Measurements from ENCODE around the gene NR2F1-AS1. TPM values are rescaled to one million over a fixed set of nuclear protein-coding genes. Genes with fewer than 3 reads are reported as not detected.
"Not testable (repeated sequence)": the region's sequence is repeated elsewhere in the genome, so short reads cannot be mapped to it uniquely, and the experiment has no call there.

Gene NR2F1-AS1
- total RNA-seq, 1 donor from 2014 or later = 29.5 TPM

DNA sequence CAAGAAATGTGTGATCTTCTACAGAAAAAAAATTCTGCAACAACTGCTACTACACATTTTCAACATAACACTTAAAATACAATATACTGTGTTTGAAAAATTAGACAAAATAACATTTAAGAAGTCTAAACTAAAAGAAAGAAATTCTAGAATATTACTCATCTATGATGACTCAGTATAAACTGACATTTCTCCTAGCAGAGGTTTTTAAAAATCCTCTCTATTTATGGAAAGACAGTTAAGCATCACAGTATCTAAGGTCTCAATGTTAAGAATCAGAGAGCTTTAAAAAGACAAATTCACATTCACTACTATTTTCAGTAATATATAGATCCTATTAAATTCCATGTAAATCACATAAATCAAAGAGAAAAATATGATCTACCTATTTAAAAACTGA is 61.3 kb downstream of the NR2F1-AS1 start:
- DNase-seq (ENCODE audit: low spot score) = no peak

DNA sequence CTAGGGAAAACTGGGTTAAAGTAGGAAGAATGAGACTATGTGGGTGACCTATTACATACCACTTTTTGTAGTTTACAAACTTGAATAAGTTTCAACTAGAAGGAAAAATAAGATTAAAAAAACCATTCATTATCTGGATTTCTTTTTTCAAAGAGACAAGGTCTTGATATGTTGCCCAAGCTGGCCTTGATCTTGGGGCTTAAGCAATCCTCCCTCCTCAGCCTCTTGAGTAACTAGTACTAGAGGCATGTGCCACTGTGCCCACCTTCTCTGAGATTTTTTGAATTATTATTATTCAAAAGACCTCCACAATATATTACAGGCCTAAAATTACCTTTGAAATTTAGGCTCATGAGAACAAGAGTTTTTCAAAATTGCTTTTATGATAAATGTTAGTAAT is 63.2 kb downstream of the NR2F1-AS1 start:
- DNase-seq (ENCODE audit: low spot score) = no peak

DNA sequence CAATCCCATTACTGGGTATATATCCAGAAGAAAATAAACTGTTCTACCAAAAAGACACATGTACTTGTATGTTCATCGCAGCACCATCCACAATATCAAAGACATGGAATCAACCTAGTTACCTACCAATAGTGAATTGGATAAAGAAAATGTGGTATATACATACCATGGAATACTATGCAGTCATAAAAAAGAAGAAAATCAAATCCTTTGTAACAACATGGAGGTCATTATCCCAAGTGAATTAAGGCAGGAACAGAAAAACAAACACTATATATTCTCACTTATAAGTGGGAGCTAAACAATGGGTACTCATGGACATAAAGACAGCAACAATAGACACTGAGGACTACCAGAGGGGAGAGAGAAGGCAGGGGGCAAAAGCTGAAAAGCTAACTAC is 67.7 kb downstream of the NR2F1-AS1 start:
- no peak for DNase-seq (ENCODE audit: low spot score)

DNA sequence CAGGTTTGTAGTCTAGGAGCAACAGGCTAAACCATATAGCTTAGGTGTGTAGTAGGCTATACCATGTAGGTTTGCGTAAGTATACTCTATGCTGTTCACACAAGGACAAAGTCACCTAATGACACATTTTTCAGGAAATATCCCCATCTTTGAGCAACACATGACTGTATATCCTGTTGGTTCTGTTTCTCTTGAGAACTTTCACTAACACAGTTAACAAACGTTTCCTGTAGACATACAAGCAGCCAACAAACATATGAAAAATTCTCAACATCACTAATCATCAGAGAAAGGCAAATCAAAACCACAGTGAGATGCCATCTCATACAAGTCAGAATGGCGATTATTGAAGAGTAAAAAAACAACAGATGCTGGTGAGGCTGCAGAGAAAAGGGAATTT is 68.2 kb downstream of the NR2F1-AS1 start:
- DNase-seq (ENCODE audit: low spot score) = no peak

DNA sequence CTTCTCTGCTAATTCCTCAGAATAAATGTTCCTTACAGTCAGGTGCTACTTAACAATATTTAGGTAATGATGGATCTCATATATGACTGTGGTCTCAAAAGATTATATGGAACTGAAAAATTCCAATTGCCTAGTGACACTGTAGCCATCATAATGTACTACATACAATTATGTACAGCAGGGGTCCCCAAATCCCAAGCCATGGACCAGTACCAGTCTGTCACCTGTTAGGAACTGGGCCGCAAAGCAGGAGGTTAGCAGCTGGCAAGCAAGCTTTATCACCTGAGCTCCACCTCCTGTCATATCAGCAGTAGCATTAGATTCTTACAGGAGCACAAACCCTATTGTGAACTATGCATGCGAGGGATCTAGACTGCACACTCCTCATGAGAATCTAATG is 69.6 kb downstream of the NR2F1-AS1 start:
- no peak for DNase-seq (ENCODE audit: low spot score)

DNA sequence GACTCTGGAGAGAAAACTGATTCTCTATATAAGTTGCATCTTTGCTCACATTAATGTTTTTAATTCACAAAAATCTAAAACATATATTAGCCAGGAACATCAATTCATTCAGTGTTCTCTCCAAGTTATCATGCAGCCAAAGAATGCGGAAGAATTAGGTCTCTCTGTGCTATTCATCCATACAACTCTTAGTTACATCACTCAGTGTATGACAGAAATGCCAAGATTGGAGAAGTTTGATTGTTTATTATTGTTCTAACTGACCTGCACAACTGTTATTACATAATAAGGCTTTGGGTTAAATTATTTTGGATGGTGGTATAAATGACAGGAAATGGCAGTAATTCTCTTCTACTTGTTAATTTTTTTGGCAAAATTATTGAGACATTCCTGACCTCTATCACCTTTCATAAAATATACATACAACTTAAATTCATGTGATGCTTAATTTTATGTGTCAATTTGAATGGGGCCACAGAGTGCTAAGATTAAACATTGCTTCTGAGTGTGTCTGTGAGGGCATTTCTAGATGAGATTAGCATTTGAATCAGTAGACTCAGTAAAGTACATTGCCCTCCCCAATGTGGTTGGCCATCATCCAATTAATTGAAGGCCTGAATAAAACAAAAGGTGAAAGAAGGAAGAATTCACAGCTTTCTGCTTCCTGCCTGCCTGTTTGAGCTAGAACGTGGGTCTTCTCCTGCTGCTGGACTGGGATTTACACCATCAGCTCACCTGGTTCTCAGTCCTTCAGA is 70.2 kb downstream of the NR2F1-AS1 start:
- no peak for DNase-seq (ENCODE audit: low spot score)

DNA sequence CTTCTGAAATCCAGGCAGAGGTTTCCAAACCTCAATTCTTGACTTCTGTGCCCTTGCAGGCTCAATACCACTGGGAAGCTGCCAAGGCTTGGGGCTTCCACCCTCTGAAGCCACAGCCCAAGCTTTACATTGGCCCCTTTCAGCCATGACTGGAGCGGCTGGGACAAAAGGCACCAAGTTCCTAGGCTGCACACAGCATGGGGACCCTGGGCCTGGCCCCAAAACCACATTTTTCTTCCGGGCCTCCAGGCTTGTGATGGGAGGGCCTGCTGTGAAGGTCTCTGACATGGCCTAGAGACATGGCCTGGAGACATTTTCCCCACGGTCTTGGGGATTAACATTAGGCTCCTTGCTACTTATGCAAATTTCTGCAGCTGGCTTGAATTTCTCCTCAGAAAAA is 75.5 kb downstream of the NR2F1-AS1 start:
- DNase-seq (ENCODE audit: low spot score) = not testable (repeated sequence)

DNA sequence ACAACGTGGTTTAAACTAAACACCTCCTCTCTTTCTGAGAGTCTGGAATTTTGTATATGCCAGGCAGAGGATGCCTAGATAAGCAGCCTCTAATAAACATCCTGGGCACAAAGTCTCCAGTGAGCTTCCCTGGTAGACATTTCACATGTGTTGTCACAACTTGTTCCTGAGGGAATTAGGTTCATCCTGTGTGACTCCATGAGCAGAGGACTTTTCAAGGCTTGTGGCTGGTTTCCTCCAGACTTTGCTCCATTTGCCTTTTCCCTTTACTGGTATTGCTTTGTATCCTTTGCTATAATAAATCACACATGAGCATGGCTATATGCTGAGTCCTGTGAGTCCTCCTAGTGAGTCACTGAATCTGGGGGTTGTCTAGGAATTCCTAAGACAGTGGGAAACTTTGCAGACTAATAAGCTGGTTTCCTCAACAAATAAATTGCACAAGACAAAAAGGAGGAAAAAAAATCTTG is 77.4 kb downstream of the NR2F1-AS1 start:
- DNase-seq (ENCODE audit: low spot score) = no peak

DNA sequence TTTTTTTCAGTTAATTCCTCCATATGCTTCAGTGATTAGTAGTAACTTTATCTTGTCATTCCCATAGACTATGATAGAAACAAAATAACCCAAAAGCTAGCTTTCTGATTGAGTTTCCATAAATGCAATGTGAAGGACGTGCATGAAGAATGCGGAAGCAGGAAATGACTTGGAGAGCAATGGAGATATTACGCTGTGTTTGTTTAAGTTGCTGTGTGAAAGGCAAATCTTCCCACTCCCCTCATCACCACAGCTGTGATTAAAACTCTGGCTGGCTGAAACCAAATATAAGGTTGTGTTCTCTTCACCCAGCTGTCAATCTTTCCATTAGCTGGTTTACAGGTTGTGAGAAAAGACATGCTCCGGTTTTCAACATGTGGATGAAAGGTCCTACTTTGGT is 83.9 kb downstream of the NR2F1-AS1 start:
- DNase-seq (ENCODE audit: low spot score) = no peak

DNA sequence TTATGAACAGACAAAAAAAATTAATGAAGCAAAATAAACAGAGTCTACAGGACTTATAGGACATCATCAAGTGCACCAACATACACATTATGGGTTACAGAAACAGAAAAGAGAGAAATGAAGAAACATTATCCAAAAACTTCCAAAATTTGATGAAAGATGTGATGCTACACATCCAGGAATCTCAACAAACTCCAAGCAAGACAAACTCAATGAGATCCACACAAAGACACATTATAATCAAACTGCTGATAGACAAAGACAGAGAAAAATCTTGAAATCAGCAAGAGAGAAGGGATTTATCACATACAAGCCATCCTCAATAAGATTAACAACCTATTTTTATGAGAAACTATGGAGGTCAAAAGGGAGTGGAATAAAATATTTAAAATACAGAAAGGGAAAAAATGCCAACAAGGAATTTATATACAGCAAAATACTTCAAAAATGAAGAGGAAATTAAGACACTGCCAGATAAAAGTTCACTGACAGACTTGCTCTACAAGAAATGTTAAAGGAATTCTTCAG is 101.0 kb downstream of the NR2F1-AS1 start:
- no peak for DNase-seq (ENCODE audit: low spot score)

DNA sequence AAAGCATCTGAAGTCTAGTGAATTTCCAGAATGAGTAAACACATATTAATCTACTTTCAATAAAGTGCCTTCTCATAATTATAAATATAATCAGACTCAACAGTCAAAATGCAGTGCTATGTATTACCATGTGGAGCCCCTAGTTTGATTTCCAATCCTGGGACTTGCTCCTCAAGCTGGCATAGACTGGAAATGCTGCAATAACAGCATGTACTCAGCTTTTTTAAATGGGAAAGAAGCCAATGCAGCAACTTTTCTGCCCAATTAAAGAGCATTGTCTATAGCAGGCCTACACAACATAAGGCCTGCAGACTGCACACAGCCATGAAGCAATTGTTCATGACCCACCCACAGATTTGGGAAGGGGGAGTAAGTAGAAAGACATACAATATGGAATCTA is 103.2 kb downstream of the NR2F1-AS1 start:
- no peak for DNase-seq (ENCODE audit: low spot score)

DNA sequence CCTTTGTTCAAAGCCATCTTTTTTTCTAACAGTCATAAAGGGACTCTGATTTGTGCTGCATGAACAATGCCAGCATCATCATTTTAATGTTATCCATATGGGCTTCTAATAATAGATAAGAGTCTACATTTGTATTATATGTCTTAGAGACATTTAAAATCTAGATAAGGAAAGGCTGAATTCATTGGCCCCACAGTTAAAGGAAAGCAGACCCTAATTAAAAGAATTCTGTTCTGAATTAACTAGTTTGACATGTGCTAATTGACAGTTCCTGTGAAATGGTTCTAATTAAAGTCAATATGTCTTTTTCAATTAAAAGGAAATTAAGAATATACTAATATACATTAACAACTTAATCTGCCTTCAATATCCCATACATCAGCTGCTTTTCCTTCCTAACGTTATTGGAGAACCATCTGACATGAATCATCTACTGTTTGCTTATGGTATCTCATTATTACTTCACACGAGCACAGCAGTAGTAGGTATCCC is 104.7 kb downstream of the NR2F1-AS1 start:
- DNase-seq (ENCODE audit: low spot score) = no peak

DNA sequence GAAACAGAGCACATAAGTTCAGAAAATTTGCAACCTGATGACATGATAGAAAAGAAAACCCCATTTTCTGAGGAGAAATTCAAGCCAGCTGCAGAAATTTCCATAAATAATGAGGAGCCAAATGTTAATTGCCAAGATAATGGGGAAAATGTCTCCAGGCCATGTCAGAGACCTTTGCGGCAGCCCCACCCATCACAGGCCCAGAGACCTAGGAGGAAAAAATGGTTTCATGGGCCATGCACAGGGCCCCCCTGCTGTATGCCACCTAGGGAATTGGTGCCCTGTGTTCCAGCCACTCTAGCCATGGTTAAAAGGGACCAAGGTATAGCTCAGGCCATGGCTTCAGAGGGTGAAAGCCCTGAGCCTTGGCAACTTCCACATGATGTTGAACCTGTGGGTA is 118.1 kb downstream of the NR2F1-AS1 start:
- no peak for DNase-seq (ENCODE audit: low spot score)

DNA sequence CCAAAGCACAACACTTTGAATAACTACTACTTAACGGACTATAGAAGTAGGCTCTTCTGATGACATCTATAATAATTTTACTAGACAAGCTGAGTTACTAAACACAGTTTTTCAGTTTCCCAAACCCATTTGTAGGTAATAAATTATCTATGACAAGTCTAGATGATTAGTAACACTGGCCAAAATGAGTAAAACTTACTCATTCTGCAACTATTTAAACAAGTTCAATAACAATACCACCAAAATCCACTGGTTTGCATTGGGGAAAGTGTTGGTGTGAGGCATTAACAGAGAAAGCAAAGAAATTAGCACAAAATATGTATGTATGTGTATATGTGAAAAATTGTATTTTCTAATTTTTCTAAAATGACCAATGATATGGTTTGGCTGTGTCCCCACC is 119.3 kb downstream of the NR2F1-AS1 start:
- DNase-seq (ENCODE audit: low spot score) = no peak

DNA sequence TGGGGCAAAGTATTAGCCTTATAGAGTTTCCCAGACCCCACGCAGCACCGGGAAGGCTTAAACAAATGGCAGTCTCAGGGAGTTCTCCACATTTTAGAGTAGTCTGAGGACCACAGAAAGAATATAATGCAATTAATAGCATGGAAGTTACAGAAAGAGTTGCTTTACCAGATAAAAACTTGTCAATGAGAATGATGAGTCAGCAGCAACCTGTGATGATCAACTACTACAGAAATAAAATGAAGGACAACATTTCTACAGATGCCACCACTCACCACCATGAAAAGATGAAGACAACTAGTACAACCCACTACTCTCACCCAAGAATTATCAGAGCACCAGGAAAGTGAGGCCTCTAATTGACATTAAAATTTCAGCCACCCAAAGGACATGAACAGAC is 120.7 kb downstream of the NR2F1-AS1 start:
- DNase-seq (ENCODE audit: low spot score) = no peak

DNA sequence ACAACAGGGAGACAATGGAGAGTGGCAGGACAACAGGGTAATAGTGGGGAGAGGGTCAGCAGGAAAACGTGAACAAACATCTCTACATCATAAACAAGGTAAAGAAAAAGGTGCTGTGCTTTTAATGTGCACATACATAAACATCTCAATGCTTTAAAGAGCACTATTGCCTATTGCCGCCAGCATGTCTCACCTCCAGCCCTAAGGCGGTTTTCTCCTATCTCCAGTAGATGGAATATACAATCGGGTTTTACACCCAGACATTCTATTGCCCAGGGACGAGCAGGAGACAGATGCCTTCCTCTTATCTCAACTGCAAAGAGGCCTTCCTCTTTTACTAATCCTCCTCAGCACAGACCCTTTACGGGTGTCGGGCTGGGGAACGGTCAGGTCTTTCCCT is 124.2 kb downstream of the NR2F1-AS1 start:
- DNase-seq (ENCODE audit: low spot score) = not testable (repeated sequence)

DNA sequence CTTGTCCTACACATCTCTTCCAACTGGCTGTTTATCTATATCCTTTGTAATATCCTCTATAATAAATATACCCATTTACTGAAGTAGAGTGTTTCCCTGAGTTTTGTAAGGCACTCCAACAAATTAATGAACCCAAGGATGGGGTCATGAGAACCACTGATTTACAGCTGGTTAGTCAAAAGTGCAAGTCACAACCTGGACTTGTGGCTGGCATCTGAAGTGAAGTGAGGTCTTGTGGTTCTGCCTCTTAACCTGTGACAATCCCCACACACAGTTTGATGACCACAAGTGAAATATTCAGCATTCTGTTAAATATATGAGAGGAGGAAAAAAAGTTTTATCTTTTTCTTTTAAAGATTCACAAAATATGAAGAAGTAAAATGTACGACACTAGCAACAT is 126.1 kb downstream of the NR2F1-AS1 start:
- no peak for DNase-seq (ENCODE audit: low spot score)

DNA sequence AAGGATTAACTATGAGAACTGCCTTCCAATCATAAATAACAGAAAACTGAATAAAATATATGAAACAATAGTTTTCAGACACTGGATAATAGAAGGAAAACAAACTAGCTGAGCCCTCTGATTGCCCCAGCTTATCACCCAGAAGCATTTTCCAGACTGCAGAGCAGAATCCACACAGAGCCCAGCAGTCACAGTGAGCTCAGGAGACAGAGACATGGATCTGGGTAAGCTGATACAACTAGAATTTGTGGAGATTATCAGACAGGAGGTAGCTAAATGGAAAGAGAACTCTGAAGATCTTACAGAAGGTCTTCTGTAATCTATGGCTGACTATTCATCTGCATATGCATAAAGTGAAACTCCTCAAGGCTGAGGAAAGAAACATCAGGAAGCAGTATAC is 128.8 kb downstream of the NR2F1-AS1 start:
- no peak for DNase-seq (ENCODE audit: low spot score)

DNA sequence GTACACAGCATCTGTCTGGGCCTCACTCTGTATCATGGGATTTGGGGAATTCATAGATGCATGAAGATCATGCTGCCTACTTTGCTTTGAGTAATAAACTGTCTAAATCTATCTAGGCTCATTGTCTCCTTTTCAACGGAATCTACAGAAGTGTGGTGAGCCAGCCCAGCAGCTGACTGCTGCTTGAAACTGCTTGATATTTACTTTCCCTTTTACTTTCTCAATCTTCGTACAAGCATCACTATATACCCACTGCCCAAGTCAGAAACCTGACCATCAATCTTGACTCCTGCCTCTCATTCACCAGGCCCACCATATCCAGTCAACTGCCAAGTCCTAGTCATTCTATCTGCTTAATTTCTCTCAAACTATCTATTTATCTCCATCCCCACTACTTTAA is 142.9 kb downstream of the NR2F1-AS1 start:
- DNase-seq (ENCODE audit: low spot score) = no peak

DNA sequence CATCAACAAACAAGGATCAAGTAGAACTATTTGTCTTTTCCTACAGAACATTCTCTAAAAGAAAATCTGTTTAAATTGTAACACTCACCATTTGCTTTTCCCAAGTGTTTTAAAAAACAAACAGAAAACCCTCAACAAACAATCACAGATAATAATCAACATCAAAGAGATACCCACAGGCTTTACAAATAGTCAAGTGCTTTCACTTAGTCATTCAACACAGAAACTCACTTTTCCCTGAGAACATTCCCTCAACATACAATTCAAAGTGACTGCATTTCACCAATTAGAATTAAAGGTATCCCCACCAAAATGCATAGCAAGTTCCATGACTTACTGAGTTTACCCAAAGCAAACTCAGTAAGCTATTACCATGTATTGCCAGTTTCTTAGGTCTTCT is 144.9 kb downstream of the NR2F1-AS1 start:
- DNase-seq (ENCODE audit: low spot score) = no peak

DNA sequence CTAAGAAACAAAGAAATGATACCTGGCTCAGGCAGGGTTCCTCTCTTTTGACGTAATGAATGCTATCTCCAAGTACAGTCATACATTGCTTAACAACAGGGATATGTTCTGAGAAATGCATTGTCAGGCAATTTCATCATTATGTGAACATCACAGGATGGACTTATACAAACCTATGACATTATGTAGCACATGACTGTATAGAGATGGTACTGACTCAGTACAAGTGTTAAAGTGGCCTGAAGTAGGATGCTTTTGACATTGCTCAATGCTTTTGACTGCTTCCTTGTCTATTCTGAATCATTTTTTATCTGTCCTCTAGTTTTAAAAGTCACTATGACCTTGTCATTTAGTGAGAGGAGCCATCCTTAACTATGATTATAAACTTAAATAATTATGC is 147.6 kb downstream of the NR2F1-AS1 start:
- no peak for DNase-seq (ENCODE audit: low spot score)

DNA sequence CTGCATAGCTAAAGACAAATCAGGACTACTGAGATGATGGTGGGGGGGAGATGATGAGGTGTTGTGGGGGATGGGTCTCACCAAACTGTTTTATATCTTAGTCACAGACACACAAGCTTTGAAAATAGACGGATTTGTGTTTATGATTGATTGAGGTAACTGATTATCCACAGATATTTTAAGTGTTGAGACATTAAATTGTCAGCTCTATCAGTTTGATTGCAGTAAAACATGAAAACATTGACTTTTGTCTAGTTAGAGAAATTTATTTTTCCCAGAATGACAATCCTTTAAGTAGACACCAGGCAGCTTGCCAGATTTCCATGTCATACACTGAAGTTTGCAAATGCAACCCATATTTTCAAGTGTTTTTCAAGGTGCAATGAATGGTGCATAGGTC is 149.8 kb downstream of the NR2F1-AS1 start:
- no peak for DNase-seq (ENCODE audit: low spot score)

DNA sequence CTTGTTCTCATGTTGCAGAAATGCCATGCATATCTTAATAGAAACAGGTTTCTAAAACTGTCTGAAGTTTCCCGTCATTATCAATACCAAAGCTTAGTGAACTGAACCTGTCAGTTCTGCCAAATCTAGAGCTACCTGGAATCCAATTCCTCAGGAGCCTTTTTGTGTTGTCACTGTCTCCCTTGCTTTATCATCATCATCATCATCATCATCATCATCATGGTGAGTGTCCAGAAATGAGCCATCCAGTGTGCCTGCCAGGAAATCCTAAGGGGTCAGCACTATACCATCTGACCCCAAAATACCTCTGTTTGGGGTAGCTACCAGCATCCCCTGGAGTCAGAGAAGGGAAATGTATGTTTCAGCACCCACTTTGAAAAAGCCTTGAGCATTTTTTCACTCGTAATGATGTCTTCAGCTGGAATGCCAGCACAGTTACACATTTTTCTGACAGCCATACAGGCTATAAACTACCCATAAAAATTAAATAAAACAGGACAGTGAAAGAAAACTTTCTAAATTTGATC is 150.3 kb downstream of the NR2F1-AS1 start:
- DNase-seq (ENCODE audit: low spot score) = no peak
